Upper lobe of left lung (tissue), 6 donors: Measurements from ENCODE around the gene APOL2. TPM values are rescaled to one million over a fixed set of nuclear protein-coding genes. Genes with fewer than 3 reads are reported as not detected.
"Not testable (repeated sequence)": the region's sequence is repeated elsewhere in the genome, so short reads cannot be mapped to it uniquely, and the experiment has no call there.

Source experiments
- ATAC-seq, 2 donors: fragments of 200-7000 bp; cut with Tn5 transposase; one replicate each; pipeline ENCODE4 v1.9.1; 2022; ENCODE audit warnings: mild to moderate bottlenecking in 2 of 2, moderate library complexity in 2 of 2; ENCODE audit not compliant: low FRiP score in 2 of 2
- DNase-seq, 2 donors: peaks; one replicate each; pipeline ENCODE4 v3.0.0-alpha.2; 2019 to 2020
- H3K27ac ChIP-seq, 4 donors: fragments of 200-600 bp; sonication (generic); one replicate each; pipeline ENCODE4 v1.5.1; 2016 to 2019
- H3K27me3 ChIP-seq, 4 donors: fragments of 200-600 bp; sonication (generic); one replicate each; pipeline ENCODE4 v1.5.1; 2017 to 2019
- H3K36me3 ChIP-seq, 4 donors: fragments of 200-600 bp; sonication (generic); one replicate each; pipeline ENCODE4 v1.5.1; 2016 to 2019
- H3K4me1 ChIP-seq, 4 donors: fragments of 200-600 bp; sonication (generic); one replicate each; pipeline ENCODE4 v1.5.1; 2018 to 2019
- H3K4me3 ChIP-seq, 4 donors: fragments of 200-600 bp; sonication (generic); one replicate each; pipeline ENCODE4 v1.5.1; 2017 to 2019; ENCODE audit warnings: mild to moderate bottlenecking in 2 of 4, moderate library complexity in 1 of 4
- H3K9me3 ChIP-seq, 4 donors: fragments of 200-600 bp; sonication (generic); one replicate each; pipeline ENCODE4 v1.5.1; 2018 to 2019
- EP300 ChIP-seq, 4 donors: sonication (generic); formaldehyde crosslinking; IDR thresholded peaks; one replicate each; pipeline ENCODE4 v1.5.1; 2017; ENCODE audit warnings: antibody characterized with exemption in 4 of 4, control low read depth in 2 of 4
- POLR2A ChIP-seq, 4 donors: fragments of 450-650 bp; IDR thresholded peaks; one replicate each; pipeline ENCODE4 v1.5.1; 2016 to 2017; ENCODE audit warnings: antibody characterized with exemption in 4 of 4, mild to moderate bottlenecking in 2 of 4
- POLR2AphosphoS5 ChIP-seq, 2 donors: sonication (generic); formaldehyde crosslinking; IDR thresholded peaks; one replicate each; pipeline ENCODE4 v1.5.1; 2017; ENCODE audit warnings: antibody characterized with exemption in 2 of 2
- WGBS, 2 donors: methylation state at CpG; one replicate each; pipeline ENCODE4 v1.1.5; 2017 to 2018; 5-methylcytosine and 5-hydroxymethylcytosine counted together
- total RNA-seq, 6 donors: library from RNA; depleted of rRNA in 4 of 6; stranded (reverse); fragments of >200 nt in 4 of 6; gene quantifications; one replicate each; pipeline versions ENCODE4 v1.1.0 to v1.2.1, GENCODE V29; 2016 to 2021
- TF ChIP-seq, protein P1 (sequence below), 6 experiments: fragments of 450-650 bp in 4 of 6; fragments of 200-600 bp in 2 of 6; sonication (generic) in 2 of 6; IDR thresholded peaks; one replicate each; pipeline ENCODE4 v1.5.1; 2016 to 2019; ENCODE audit warnings: antibody characterized with exemption in 6 of 6
- donor health status: DM: no; HTN: no; CAD: no; lungs with moderate emphysema.
- donor health status: DM: no; HTN: yes; CAD: no; lungs with severe emphysema.

Gene APOL2
- total RNA-seq, 6 donors from 2014 or later: 32.8 to 76.5 (median 52.6) TPM

- 84 to 90% methylated on average over 3 of the region's 3 CpGs for WGBS, 2 donors
- TF ChIP-seq POLR2A (IDR thresholded peaks at IDR 0.05) (no peak), EP300 (IDR thresholded peaks at IDR 0.05) (no peak), POLR2AphosphoS5 (IDR thresholded peaks at IDR 0.05) (no peak)
- TF ChIP-seq, protein P1, sequence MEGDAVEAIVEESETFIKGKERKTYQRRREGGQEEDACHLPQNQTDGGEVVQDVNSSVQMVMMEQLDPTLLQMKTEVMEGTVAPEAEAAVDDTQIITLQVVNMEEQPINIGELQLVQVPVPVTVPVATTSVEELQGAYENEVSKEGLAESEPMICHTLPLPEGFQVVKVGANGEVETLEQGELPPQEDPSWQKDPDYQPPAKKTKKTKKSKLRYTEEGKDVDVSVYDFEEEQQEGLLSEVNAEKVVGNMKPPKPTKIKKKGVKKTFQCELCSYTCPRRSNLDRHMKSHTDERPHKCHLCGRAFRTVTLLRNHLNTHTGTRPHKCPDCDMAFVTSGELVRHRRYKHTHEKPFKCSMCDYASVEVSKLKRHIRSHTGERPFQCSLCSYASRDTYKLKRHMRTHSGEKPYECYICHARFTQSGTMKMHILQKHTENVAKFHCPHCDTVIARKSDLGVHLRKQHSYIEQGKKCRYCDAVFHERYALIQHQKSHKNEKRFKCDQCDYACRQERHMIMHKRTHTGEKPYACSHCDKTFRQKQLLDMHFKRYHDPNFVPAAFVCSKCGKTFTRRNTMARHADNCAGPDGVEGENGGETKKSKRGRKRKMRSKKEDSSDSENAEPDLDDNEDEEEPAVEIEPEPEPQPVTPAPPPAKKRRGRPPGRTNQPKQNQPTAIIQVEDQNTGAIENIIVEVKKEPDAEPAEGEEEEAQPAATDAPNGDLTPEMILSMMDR (IDR thresholded peaks at IDR 0.05): no peak
- peaks cover 43 to 56% (median 51%) of the 10 kb centered on the region in 4 donors for H3K4me1 ChIP-seq
Observed at GRCh38 chr22:36256478-36256877, 17.2 kb upstream of the APOL2 start.

DNA sequence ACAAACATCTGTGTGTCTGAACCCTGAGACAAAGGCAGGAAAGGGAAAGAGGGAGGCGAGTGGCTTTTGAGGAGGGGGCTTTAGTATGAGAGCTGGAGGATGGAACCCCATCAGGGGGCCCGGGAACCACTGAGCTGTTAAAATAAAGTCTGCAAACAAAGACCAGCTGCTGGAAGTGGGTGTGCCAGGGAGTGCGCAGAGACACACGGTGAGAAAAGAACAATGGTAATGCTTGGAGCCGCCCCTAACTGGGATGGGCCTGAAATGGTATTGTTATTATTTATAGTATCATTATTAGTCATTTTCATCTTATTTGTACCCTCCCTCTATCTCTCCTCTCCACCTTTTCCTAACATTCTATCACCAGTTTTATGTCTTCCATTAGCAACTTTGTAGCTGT, 16.2 kb upstream of the APOL2 start:
- WGBS, 2 donors: 50% methylated on average over 1 of the region's 5 CpGs; no CpG with 5 or more reads in 1 of the 2 donors
- H3K27me3 ChIP-seq, H3K9me3 ChIP-seq, ATAC-seq, DNase-seq: not testable (repeated sequence)
- Histone ChIP-seq H3K36me3 (peaks cover 0 to 23% (median 7%) of the 10 kb centered on the region in 4 donors), H3K27ac (peak overlapping the region; percentile 83 to 96 (median 89)), H3K4me1 (peaks cover 43 to 56% (median 51%) of the 10 kb centered on the region in 4 donors), H3K4me3 (peak overlapping the region in 2 of 4 donors; percentile 59 to 61)

More at GRCh38 chr22:36256478-36256877, 17.2 kb upstream of the APOL2 start:
- H3K9me3 ChIP-seq: no peaks in the 10 kb centered on the region
- peaks cover 0 to 29% (median 8%) of the 10 kb centered on the region in 4 donors for H3K36me3 ChIP-seq
- DNase-seq: no peak
- peak overlapping the region; percentile 2 to 79 (median 42) for H3K27ac ChIP-seq
- ATAC-seq: no peak
- no peaks in the 10 kb centered on the region for H3K27me3 ChIP-seq
- no peak overlapping the region for H3K4me3 ChIP-seq

- H3K4me1 ChIP-seq: peaks cover 36 to 48% (median 42%) of the 10 kb centered on the region in 4 donors
- H3K27me3 ChIP-seq: no peaks in the 10 kb centered on the region
- H3K4me3 ChIP-seq: peak overlapping the region; percentile 51 to 70 (median 60)
- ATAC-seq (peak in 1 of 2 donors; percentile 38), DNase-seq (peak in 1 of 2 donors; percentile 43)
- peak overlapping the region; percentile 83 to 96 (median 89) for H3K27ac ChIP-seq
- WGBS, 2 donors: 45 to 51% methylated on average over 4 to 7 of the region's 7 CpGs
- TF ChIP-seq EP300 (IDR thresholded peaks at IDR 0.05) (no peak), POLR2A (IDR thresholded peaks at IDR 0.05) (no peak), POLR2AphosphoS5 (IDR thresholded peaks at IDR 0.05) (no peak)
- H3K36me3 ChIP-seq: peaks cover 0 to 13% (median 6%) of the 10 kb centered on the region in 4 donors
- H3K9me3 ChIP-seq: no peaks in the 10 kb centered on the region
Observed at GRCh38 chr22:36253523-36254490, 14.5 kb upstream of the APOL2 start.

DNA sequence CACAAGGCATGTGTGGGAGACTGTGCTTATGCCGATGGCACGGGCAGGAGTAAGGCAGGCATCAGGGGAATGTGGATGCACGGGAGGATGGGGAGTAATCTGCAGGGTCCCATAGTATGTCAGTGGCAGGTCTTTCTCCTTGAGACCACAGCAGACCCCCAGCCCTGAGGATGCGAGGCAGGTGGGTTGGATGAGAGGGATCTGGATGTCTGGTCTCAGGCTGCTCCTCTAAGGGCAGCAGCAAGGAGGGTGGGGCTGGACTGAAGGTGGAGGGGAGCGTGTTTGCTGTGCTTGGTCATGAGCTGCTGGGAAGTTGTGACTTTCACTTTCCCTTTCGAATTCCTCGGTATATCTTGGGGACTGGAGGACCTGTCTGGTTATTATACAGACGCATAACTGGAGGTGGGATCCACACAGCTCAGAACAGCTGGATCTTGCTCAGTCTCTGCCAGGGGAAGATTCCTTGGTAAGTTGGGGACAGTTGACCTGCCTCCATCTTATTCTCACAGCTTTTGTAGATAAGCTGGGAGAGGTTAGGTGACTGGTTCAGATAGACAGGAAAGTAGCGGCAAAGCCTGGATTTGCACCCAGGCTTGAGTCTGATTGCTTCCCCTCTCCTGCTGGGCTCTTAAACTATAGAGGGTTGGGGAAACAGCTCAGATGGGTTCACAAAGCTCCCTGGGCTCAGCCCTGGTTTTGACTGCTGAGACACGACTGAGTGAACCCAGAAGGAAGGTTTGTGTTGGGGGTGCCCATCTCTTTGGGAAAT, 13.6 kb upstream of the APOL2 start, which contains the start of gene APOL1:
Gene APOL1 (plus strand): TSS at position 380 of the 769 bp plus-strand sequence. CDS start 1,823 bp downstream, outside the sequence.
- WGBS, 2 donors: 19 to 56% methylated on average over 4 to 10 of the region's 10 CpGs
- Histone ChIP-seq H3K36me3 (peaks cover 0 to 11% (median 5%) of the 10 kb centered on the region in 4 donors), H3K4me1 (peaks cover 27 to 39% (median 34%) of the 10 kb centered on the region in 4 donors), H3K9me3 (no peaks in the 10 kb centered on the region), H3K27ac (peak within 1 kb of the TSS; percentile 83 to 96 (median 89)), H3K4me3 (peak within 1 kb of the TSS; percentile 51 to 70 (median 60)), H3K27me3 (no peaks in the 10 kb centered on the region)
- TF ChIP-seq POLR2A (IDR thresholded peaks at IDR 0.05) (peak in 3 of 4 donors; percentile 38 to 73 (median 68)), EP300 (IDR thresholded peaks at IDR 0.05) (peak in 1 of 4 donors; percentile 51), POLR2AphosphoS5 (IDR thresholded peaks at IDR 0.05) (peak; percentile 73 to 89)
- TF ChIP-seq, protein P1 (IDR thresholded peaks at IDR 0.05): no peak
- peak; percentile 79 to 81 for ATAC-seq
- DNase-seq: peak in 1 of 2 donors; percentile 78

GRCh38 chr22:36251979-36252608, 12.8 kb upstream of the APOL2 start:
- peaks cover 27 to 35% (median 31%) of the 10 kb centered on the region in 4 donors for H3K4me1 ChIP-seq
- not testable (repeated sequence) for H3K27me3 ChIP-seq, H3K4me3 ChIP-seq, ATAC-seq, H3K9me3 ChIP-seq, H3K36me3 ChIP-seq, DNase-seq
- 87 to 92% methylated on average over 6 to 7 of the region's 7 CpGs for WGBS, 2 donors
- H3K27ac ChIP-seq: peak overlapping the region; percentile 83 to 96 (median 89)

DNA sequence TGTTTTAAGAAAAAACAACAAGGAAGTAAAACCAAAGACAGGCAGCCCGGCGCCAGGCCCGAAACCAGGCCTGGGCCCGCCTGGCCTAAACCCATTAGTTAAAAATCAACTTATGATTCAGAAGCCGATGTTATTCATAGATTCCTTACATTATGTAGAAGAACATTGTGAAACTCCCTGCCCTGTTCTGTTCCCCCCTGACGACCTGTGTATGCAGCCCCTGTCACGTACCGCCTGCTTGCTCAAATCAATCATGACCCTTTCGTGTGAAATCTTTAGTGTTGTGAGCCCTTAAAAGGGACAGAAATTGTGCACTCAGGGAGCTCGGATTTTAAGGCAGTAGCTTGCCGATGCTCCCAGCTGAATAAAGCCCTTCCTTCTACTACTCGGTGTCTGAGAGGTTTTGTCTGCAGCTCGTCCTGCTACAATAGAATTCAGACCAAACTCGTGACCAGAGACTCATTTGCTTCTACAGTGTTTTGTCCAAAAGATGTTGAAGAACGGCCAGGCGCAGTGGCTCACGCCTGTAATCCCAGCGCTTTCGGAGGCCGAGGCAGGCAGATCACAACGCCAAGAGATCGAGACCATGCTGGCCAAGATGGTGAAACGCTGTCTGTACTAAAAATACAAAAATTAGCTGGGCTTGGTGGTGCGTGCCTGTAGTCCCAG, 11.1 kb upstream of the APOL2 start:
- not testable (repeated sequence) for H3K36me3 ChIP-seq, ATAC-seq, H3K27me3 ChIP-seq, DNase-seq, H3K9me3 ChIP-seq, H3K27ac ChIP-seq, H3K4me3 ChIP-seq
- 90 to 91% methylated on average over 24 of the region's 24 CpGs for WGBS, 2 donors
- H3K4me1 ChIP-seq: peaks cover 20 to 27% (median 25%) of the 10 kb centered on the region in 4 donors
